ENCODE data around the gene MEPE.

DNA sequence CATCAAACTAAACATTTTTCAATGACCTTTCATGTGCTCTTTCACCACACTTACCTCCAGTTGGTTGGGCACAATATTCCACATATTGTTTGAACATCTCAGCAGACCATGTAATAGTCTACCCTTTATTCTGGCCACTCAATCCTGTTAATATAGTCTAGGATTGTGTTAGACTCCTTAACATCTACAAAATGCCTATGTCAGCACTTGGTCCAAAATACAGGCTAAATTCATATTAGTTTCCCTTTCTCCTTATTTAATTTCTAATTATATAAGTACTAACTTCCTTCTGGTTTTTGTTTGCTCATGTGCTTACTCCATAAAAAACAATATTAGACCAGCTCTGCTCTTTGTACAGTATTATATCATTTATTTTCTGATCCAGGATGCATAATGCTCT is 21.1 kb downstream of the MEPE start:
- TF ChIP-seq CTCF (IDR thresholded peaks at IDR 0.05; ENCODE audit: low read length) (no peak), EZH2 (IDR thresholded peaks at IDR 0.05; ENCODE audit: borderline replicate concordance, low read length) (no peak)
